Measurements from ENCODE around the gene ABCC8. TPM values are rescaled to one million over a fixed set of nuclear protein-coding genes. Genes with fewer than 3 reads are reported as not detected.

The ABCC8 gene
- total and polyA plus RNA-seq, 10 of the 15 experiments (the other 5 are each of a cell fraction or from before 2014, with no cell fraction given) = not detected

DNA sequence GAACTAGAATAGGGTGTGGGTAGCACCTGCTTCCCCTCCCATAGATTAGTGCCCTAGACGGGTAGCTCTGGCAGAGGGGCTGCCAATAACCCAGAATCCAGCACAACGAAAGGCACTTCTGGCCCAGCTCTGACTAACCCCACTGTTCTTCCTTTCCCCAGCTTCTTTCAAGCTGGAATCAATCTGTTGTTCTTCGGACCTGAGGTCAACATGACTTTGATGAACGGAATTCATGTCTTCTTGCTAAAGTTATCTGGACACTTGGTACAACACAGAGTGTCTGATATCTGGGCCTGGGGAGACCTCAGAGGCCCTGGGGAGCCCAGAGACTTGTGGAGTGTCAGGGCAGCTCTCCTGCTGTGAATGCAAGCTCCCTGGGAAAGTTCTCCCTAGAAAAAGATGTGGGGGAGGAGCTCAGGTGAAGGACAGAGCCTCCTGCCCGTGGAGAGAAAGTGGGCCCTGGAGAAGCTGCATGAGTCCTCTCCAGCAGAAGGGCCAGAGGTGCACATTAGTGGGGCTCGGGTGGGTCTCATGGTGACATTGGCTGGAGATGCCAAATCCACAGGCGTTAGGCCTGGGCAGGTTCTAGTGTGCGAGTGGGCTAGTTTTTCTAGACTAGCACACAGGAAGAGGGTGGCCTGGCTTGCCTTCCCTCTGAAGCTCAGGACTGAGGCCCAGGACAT, 94.5 kb downstream of the ABCC8 start:
- Histone ChIP-seq H2AFZ (ENCODE audit: control insufficient read depth, low read depth, low read length) (no peak overlapping the region), H3K36me3 (ENCODE audit: control insufficient read depth in 2 of 2, insufficient read depth in 2 of 2, low read length in 1 of 2) (no peaks in the 10 kb centered on the region), H3K9ac (ENCODE audit: control insufficient read depth, insufficient read depth, low read length) (no peak overlapping the region), H3K9me3 (replicated peaks; ENCODE audit: control insufficient read depth, insufficient read depth, low read length) (no peaks in the 10 kb centered on the region; the same call in 2 of the 3 replicates), H3K27me3 (replicated peaks in 1 of 2; ENCODE audit: control insufficient read depth in 2 of 2, insufficient read depth in 2 of 2, low read length in 1 of 2) (peaks cover 0 to 2% of the 10 kb centered on the region in 2 experiments; a peak in 2 of 4 replicates), H3K4me1 (ENCODE audit: control insufficient read depth, insufficient read depth, low read length) (no peaks in the 10 kb centered on the region), H3K79me2 (ENCODE audit: control insufficient read depth, insufficient read depth, low read length) (no peaks in the 10 kb centered on the region), H3K4me3 (no peak overlapping the region), H4K20me1 (ENCODE audit: control insufficient read depth, insufficient read depth) (no peaks in the 10 kb centered on the region), H3K4me2 (ENCODE audit: control insufficient read depth, insufficient read depth) (no peak overlapping the region), H3K27ac (ENCODE audit: control insufficient read depth, insufficient read depth) (no peak overlapping the region)
- RAD21 ChIA-PET (ENCODE audit: unreplicated experiment) = interaction anchor here (0.6 to 1.9 kb wide), 2 partner anchors 129 to 152 kb away, joined by 3 to 9 read pairs; no protein-coding TSS in a partner anchor
- TF ChIP-seq, protein P1, sequence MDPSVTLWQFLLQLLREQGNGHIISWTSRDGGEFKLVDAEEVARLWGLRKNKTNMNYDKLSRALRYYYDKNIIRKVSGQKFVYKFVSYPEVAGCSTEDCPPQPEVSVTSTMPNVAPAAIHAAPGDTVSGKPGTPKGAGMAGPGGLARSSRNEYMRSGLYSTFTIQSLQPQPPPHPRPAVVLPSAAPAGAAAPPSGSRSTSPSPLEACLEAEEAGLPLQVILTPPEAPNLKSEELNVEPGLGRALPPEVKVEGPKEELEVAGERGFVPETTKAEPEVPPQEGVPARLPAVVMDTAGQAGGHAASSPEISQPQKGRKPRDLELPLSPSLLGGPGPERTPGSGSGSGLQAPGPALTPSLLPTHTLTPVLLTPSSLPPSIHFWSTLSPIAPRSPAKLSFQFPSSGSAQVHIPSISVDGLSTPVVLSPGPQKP (IDR thresholded peaks at IDR 0.05; ENCODE audit: low read depth, low read length) = no peak
- TF ChIP-seq, protein P2, sequence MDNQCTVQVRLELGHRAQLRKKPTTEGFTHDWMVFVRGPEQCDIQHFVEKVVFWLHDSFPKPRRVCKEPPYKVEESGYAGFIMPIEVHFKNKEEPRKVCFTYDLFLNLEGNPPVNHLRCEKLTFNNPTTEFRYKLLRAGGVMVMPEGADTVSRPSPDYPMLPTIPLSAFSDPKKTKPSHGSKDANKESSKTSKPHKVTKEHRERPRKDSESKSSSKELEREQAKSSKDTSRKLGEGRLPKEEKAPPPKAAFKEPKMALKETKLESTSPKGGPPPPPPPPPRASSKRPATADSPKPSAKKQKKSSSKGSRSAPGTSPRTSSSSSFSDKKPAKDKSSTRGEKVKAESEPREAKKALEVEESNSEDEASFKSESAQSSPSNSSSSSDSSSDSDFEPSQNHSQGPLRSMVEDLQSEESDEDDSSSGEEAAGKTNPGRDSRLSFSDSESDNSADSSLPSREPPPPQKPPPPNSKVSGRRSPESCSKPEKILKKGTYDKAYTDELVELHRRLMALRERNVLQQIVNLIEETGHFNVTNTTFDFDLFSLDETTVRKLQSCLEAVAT (IDR thresholded peaks at IDR 0.05) = no peak
- TF ChIP-seq, protein P3, sequence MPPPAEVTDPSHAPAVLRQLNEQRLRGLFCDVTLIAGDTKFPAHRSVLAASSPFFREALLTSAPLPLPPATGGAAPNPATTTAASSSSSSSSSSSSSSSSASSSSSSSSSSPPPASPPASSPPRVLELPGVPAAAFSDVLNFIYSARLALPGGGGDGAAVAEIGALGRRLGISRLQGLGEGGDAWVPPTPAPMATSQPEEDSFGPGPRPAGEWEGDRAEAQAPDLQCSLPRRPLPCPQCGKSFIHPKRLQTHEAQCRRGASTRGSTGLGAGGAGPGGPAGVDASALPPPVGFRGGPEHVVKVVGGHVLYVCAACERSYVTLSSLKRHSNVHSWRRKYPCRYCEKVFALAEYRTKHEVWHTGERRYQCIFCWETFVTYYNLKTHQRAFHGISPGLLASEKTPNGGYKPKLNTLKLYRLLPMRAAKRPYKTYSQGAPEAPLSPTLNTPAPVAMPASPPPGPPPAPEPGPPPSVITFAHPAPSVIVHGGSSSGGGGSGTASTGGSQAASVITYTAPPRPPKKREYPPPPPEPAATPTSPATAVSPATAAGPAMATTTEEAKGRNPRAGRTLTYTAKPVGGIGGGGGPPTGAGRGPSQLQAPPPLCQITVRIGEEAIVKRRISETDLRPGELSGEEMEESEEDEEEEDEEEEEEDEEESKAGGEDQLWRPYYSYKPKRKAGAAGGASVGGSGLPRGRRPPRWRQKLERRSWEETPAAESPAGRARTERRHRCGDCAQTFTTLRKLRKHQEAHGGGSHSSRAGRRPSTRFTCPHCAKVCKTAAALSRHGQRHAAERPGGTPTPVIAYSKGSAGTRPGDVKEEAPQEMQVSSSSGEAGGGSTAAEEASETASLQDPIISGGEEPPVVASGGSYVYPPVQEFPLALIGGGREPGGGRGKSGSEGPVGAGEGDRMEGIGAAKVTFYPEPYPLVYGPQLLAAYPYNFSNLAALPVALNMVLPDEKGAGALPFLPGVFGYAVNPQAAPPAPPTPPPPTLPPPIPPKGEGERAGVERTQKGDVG (CRISPR knock-in tag; IDR thresholded peaks at IDR 0.05) = no peak
- TF ChIP-seq, protein P4, sequence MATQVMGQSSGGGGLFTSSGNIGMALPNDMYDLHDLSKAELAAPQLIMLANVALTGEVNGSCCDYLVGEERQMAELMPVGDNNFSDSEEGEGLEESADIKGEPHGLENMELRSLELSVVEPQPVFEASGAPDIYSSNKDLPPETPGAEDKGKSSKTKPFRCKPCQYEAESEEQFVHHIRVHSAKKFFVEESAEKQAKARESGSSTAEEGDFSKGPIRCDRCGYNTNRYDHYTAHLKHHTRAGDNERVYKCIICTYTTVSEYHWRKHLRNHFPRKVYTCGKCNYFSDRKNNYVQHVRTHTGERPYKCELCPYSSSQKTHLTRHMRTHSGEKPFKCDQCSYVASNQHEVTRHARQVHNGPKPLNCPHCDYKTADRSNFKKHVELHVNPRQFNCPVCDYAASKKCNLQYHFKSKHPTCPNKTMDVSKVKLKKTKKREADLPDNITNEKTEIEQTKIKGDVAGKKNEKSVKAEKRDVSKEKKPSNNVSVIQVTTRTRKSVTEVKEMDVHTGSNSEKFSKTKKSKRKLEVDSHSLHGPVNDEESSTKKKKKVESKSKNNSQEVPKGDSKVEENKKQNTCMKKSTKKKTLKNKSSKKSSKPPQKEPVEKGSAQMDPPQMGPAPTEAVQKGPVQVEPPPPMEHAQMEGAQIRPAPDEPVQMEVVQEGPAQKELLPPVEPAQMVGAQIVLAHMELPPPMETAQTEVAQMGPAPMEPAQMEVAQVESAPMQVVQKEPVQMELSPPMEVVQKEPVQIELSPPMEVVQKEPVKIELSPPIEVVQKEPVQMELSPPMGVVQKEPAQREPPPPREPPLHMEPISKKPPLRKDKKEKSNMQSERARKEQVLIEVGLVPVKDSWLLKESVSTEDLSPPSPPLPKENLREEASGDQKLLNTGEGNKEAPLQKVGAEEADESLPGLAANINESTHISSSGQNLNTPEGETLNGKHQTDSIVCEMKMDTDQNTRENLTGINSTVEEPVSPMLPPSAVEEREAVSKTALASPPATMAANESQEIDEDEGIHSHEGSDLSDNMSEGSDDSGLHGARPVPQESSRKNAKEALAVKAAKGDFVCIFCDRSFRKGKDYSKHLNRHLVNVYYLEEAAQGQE (IDR thresholded peaks at IDR 0.05; ENCODE audit: low read depth, low read length) = no peak
- TF ChIP-seq ZNF24 (IDR thresholded peaks at IDR 0.05) (no peak), FOXM1 (IDR thresholded peaks at IDR 0.05; ENCODE audit: low read depth, low read length) (no peak)
- BruUV-seq (replicated peaks) = no TSS peak
- SMC1A ChIA-PET (ENCODE audit: uncharacterized antibody, unreplicated experiment) = interaction anchor here (0.6 to 4.1 kb wide), 4 partner anchors 16 to 553 kb away, joined by 3 to 18 read pairs (median 4); no protein-coding TSS in a partner anchor
- FAIRE-seq = no peak
- intact Hi-C loops (cut with micrococcal nuclease; ENCODE audit: unreplicated experiment) = no loop called here
- WGBS (ENCODE audit: insufficient coverage, insufficient replicate concordance, low lambda C conversion rate, missing lambda C conversion rate) = 44% methylated on average over 8 of the region's 8 CpGs
- in situ Hi-C loops (cut with MboI) = loop anchor here (10.0 kb wide), 1 partner anchor 123 kb away; no protein-coding TSS in a partner anchor
- CTCF ChIA-PET = interaction anchor here (1.7 to 4.3 kb wide), 6 partner anchors 28 to 152 kb away, joined by 3 to 61 read pairs (median 25); no protein-coding TSS in a partner anchor
- ATAC-seq = no peak
- POLR2A ChIA-PET = no interaction called here
- no peak for DNase-seq (ENCODE audit: low read depth, low spot score)
